Activated T-cell treated with anti-CD3 and anti-CD28 coated beads, Interleukin-2, amount 50 U/mL, for 4 hours (primary cell): Measurements from ENCODE around the gene IL34. TPM values are rescaled to one million over a fixed set of nuclear protein-coding genes. Genes with fewer than 3 reads are reported as not detected.

Source experiments
- ATAC-seq, 2 donors: fragments of 200-7000 bp; cut with Tn5 transposase; one replicate each; pipeline ENCODE4 v1.10.0; 2021
- DNase-seq: peaks from one replicate; pipeline ENCODE4 v3.0.0-alpha.2; 2020
- H3K27me3 Mint-ChIP-seq: one replicate; pipeline ENCODE4 v1.8.0; 2021; ENCODE audit warnings: low read depth, mixed read lengths
- H3K36me3 Mint-ChIP-seq: one replicate; pipeline ENCODE4 v1.8.0; 2022; ENCODE audit warnings: mixed read lengths; ENCODE audit not compliant: insufficient read depth
- H3K4me1 Mint-ChIP-seq: one replicate; pipeline ENCODE4 v1.8.0; 2021; ENCODE audit warnings: low read depth, mixed read lengths
- H3K4me3 Mint-ChIP-seq: one replicate; pipeline ENCODE4 v1.8.0; 2021; ENCODE audit warnings: mild to moderate bottlenecking, moderate library complexity, mixed read lengths
- H3K9me3 Mint-ChIP-seq: one replicate; pipeline ENCODE4 v1.8.0; 2021; ENCODE audit warnings: mixed read lengths
- total RNA-seq, 3 donors: library from RNA; stranded (reverse); gene quantifications; one replicate each; pipeline ENCODE4 v1.2.1, GENCODE V29; 2021

IL34 gene
- total RNA-seq, 3 donors from 2014 or later, result 0.13 to 0.24 (median 0.13) TPM

DNA sequence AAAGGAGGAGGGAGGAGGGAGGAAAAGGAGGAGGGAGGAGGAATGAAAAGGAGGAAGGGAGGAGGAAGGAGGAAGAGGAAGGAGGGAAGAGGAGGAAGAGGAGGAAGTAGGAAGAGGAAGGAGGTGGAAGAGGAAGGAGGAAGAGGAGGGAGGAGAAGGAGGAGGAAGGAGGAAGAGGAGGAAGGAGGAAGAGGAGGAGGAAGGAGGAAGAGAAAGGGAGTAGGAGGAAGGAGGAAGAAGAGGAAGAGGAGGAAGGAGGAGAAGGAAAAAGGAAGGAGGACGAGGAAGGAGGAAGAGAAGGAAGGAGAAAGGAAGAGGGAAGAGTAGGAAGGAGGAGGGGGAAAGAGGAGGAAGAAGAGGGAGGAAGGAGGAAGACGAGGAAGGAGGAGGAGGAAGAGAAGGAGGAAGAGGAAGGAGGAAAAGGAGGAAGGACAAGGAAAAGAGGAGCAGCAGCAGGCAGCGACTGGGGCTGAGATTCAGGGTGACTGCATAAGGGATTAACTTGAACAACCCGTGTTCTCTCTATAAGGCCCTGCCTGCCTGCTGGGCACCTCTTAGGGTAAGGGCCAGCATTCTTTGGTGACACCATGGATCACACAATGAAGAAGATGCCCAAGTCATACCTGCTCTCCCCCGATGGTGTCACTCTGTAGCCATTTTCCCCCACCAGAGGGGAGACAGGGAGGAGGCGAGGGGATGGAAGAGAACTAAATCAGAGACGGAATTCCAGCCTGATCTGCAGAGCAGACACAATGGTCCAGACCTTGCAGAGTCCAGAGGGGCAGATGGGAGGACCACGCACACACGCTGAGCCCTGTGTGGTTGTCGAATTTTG is 1.4 kb upstream of the IL34 start:
- Mint-ChIP-seq H3K4me3 (no peak overlapping the region), H3K4me1 (no peaks in the 10 kb centered on the region), H3K9me3 (no peaks in the 10 kb centered on the region), H3K36me3 (no peaks in the 10 kb centered on the region), H3K27me3 (no peaks in the 10 kb centered on the region)
- no peak for ATAC-seq
- no peak for DNase-seq

DNA sequence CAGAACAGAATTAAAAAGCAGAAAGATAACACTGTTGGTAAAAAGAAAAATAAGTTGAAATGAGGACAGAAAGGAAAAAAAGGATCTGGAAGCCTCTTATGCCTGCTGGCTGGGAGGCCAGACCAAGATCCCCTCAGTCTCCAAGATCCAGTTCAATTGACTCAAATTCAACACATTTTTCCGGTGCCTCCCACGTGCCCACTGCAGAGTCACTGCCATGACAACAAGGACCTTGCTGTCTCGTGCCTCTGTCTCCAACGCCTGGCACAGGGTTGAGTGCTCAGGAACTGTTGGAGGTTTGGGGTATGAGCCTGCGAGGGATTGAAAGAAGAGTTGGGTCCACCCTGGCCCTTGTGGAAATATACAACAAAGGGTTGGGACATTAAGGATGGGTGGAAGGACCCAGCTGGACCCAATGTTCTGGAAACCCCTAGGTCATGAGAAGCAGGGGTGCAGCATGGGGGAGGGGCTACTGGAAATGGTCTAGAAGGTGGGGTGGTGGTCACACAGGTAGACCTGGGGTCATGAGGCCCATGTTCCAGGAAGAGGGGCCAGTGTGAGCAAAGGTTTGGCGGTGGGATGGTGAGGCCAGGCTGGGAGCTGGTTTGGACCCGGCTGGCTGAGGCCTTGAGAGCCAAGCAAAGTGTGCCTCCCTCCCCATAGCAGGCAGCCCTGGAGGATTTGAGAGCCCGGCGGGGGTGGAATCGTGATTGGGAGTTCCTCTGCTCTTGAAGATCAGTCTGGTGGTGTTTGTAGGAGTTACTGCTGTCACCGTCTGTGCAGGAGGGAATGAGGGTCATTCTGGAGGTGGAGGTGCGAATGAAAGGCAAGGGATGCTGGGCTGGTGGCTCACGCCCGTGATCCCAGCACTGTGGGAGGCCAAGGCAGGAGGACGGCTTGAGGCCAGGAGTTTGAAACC is 1.3 kb downstream of the IL34 start:
- DNase-seq (no peak), ATAC-seq (no peak)
- H3K4me3 Mint-ChIP-seq, result no peak overlapping the region
- no peaks in the 10 kb centered on the region for H3K9me3 Mint-ChIP-seq
- H3K36me3 Mint-ChIP-seq, result no peaks in the 10 kb centered on the region
- no peaks in the 10 kb centered on the region for H3K27me3 Mint-ChIP-seq
- H3K4me1 Mint-ChIP-seq, result no peaks in the 10 kb centered on the region

DNA sequence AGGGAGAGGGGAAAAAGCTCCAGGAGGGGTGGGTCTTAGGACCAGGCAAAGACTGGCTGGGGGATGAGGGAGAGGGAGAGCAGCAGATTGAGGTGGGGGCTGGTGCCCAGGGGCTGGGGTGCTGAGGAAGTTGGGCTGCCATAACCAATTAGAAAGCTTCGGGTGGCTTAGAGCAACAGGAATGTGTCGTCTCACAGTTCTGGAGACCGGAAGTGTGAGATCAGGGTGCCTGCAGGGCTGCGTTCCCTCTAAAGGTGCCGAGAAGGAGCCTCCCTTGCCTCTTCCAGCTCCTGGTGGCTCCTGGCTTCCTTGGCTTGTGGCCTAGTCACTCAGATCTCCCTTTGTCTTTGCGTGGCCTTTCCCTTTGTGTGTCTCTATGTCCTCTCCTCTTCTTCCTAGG is 2.2 kb downstream of the IL34 start:
- Mint-ChIP-seq H3K4me1 (peaks cover under 1% of the 10 kb centered on the region), H3K9me3 (no peaks in the 10 kb centered on the region), H3K36me3 (no peaks in the 10 kb centered on the region), H3K27me3 (no peaks in the 10 kb centered on the region), H3K4me3 (no peak overlapping the region)
- no peak for DNase-seq
- ATAC-seq, result no peak

DNA sequence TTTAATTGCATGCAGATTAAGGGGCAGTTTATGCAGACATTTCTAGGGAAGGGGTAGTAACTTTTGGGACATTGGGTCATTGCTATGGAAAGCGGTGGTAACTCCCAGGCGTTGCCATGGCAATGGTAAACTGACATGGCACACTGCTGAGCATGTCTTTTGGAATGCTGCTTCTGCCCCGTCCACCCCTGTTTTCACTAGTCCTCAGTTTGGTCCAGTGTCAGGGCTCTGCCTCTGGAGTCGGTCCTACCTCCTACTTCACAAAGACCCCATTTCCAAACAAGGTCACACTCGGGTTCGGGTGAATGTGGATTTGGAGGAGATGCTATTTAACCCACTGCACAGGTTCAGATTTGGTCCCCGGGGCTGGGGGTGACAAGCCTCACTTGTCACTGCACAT is 2.9 kb downstream of the IL34 start:
- no peak overlapping the region for H3K4me3 Mint-ChIP-seq
- no peak for ATAC-seq

DNA sequence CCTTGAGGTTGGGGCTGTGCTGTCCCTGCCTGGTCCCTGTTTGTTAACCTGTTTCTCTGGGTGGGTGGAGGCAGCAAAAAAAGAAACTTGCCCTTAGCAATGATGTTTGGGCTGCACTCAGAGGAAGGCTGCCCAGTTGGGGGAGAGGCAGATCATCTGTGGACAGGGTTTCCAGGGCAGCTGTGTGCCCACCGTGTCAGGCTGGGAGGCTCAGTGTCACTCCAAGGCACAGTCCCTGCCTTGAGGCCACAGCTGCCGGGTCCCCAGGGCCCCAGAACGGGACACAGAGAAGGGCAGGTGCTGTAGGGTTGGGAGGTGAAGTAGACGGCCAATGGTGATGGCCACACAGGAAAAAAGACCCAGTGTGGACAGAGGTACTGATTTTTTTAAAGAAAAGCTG is 3.9 kb downstream of the IL34 start:
- no peaks in the 10 kb centered on the region for H3K9me3 Mint-ChIP-seq

More for the DNA sequence above, 2.9 kb downstream of the IL34 start:
- Mint-ChIP-seq H3K27me3 (no peaks in the 10 kb centered on the region), H3K9me3 (no peaks in the 10 kb centered on the region), H3K4me1 (peaks cover 4% of the 10 kb centered on the region), H3K36me3 (no peaks in the 10 kb centered on the region)
- DNase-seq, result no peak

DNA sequence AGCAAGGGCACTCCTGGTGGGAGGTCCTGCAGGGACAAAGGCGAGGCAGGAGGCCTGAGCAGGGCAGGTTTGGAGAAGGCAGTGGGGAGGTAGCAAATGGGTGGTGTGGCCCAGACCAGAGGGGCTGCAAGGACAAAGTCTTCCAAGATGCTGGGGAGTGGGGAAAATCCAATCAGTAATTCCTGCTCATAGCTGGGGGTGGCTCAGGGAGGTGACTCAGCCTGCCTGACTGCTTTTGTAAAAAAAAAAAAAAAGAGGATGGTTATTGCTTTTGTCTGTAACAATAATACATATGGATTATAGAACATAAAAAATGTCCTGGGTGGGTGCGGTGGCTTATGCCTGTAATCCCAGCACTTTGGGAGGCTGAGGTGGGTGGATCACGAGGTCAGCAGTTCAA is 5.2 kb downstream of the IL34 start:
- H3K36me3 Mint-ChIP-seq, result no peaks in the 10 kb centered on the region
- H3K4me3 Mint-ChIP-seq, result no peak overlapping the region
- peaks cover 4% of the 10 kb centered on the region for H3K4me1 Mint-ChIP-seq

More for the DNA sequence above, 3.9 kb downstream of the IL34 start:
- no peak overlapping the region for H3K4me3 Mint-ChIP-seq
- peaks cover 4% of the 10 kb centered on the region for H3K4me1 Mint-ChIP-seq
- no peaks in the 10 kb centered on the region for H3K36me3 Mint-ChIP-seq
- no peak for ATAC-seq
- no peak for DNase-seq
- H3K27me3 Mint-ChIP-seq, result no peaks in the 10 kb centered on the region

DNA sequence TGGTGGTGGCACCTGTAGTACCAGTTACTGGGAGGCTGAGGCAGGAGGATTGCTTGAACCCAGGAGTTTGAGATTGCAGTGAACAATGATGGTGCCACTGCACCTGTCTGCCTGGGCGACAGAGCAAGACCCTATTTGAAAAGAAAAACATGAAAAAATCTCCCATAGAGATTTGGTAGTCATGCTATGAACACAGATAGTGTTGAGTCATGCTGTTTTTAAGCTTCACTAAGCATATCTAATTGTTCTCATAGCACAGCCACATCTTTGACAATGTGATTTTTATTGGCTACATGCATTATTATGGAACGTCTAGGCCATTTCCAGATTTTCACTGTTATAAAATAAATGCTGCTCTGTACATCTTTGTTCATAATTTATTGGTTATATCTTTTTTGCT is 6.0 kb downstream of the IL34 start:
- H3K27me3 Mint-ChIP-seq, result no peaks in the 10 kb centered on the region
- no peaks in the 10 kb centered on the region for H3K9me3 Mint-ChIP-seq
- ATAC-seq (no peak), DNase-seq (no peak)
- no peaks in the 10 kb centered on the region for H3K36me3 Mint-ChIP-seq
- peaks cover 4% of the 10 kb centered on the region for H3K4me1 Mint-ChIP-seq
- H3K4me3 Mint-ChIP-seq, result no peak overlapping the region

More for the DNA sequence above, 5.2 kb downstream of the IL34 start:
- no peaks in the 10 kb centered on the region for H3K27me3 Mint-ChIP-seq
- ATAC-seq, result no peak
- DNase-seq, result no peak
- no peaks in the 10 kb centered on the region for H3K9me3 Mint-ChIP-seq

DNA sequence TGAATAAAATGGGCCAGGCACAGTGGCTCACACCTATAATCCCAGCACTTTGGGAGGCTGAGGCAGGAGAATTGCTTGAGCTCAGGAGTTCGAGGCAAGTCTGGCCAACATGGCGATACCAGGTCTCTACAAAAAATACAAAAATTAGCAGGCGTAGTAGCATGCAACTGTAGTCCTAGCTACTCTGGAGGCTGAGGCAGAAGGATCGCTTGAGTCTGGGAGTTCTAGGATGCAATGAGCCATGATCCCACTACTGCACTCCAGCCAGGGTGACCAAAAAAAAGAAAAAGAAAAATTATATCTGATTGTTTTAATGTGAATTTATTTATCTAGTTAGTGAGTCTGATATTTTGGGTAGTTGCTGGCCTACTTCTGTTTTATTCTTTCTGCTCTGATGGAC is 7.0 kb downstream of the IL34 start:
- H3K4me3 Mint-ChIP-seq, result no peak overlapping the region
- DNase-seq (no peak), ATAC-seq (no peak)
- no peaks in the 10 kb centered on the region for H3K27me3 Mint-ChIP-seq
- no peaks in the 10 kb centered on the region for H3K36me3 Mint-ChIP-seq
- peaks cover 4% of the 10 kb centered on the region for H3K4me1 Mint-ChIP-seq
- no peaks in the 10 kb centered on the region for H3K9me3 Mint-ChIP-seq

DNA sequence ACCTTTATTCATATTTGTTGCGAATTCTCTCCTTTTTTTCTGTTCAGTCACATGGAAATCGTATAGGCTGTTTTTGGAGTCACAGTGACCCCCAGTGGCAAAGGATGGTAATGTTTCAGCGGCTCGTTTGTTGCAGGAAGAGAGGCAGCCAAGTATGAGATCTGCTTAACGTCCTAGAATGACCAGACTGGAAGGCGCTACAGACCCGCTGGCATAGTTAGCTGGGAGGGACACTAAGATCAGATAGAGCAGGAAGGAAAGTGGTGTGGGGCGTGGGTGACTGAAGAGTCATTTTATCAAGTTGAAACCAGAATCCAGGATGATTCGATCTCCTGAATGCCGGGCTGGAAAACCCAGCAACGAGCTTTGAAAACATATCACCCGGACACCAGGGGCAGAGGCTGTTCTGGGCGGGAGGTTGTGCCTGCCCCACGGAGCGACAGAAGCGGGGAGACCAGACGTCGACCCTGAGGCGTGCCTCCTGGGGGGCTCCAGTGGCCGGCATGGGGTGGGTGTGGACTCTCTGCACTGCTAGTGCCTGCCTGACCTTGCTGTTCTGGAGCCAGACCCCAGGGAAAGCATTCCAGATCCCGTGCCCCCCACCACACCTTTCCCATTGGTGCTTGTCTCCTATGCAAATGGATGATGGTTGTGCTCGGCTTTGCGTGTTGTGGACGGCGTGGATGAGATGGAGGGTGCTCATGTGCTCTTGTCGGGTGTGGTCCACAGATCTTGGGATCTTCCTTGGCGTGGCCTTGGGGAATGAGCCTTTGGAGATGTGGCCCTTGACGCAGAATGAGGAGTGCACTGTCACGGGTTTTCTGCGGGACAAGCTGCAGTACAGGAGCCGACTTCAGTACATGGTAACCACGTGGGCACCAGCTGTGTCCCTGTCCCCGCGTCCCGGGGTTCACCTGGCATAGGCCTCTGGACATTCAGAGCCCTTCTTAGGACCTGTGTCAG is 7.7 kb downstream of the IL34 start:
- H3K4me3 Mint-ChIP-seq, result peak overlapping the region; percentile 24
- peak; percentile 73 for DNase-seq
- no peaks in the 10 kb centered on the region for H3K36me3 Mint-ChIP-seq
- no peaks in the 10 kb centered on the region for H3K9me3 Mint-ChIP-seq
- H3K4me1 Mint-ChIP-seq, result peaks cover 4% of the 10 kb centered on the region
- H3K27me3 Mint-ChIP-seq, result no peaks in the 10 kb centered on the region
- ATAC-seq, result peak; percentile 75 to 77

DNA sequence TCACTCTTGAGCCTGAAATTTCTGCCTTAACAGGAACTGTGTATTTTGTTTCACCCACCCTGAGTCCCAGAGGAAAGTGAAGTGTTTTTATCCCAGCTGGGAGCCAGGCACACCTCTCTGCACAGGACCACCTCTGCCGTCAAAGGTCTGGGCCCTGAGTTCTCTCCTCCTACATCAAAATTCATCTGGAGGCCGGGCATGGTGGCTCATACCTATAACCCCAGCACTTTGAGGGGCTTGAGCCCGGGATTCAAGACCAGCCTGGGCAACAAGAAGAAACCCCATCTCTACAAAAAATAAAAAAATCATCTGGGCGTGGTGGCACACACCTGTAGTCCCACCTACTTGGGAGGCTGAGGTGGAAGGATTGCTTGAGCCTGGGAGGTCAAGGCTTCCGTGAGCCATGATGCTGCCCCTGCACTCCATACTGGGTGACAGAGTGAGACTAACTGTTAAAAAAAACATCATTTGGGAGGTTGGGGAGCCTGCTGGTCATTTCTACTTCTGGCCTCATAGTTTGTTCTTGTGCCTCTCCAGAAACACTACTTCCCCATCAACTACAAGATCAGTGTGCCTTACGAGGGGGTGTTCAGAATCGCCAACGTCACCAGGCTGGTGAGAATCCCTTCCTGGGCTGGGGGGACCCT is 9.8 kb downstream of the IL34 start:
- no peak overlapping the region for H3K4me3 Mint-ChIP-seq
- ATAC-seq (no peak), DNase-seq (no peak)
- no peaks in the 10 kb centered on the region for H3K27me3 Mint-ChIP-seq
- H3K9me3 Mint-ChIP-seq, result no peaks in the 10 kb centered on the region
- no peaks in the 10 kb centered on the region for H3K36me3 Mint-ChIP-seq
- peaks cover 4% of the 10 kb centered on the region for H3K4me1 Mint-ChIP-seq

DNA sequence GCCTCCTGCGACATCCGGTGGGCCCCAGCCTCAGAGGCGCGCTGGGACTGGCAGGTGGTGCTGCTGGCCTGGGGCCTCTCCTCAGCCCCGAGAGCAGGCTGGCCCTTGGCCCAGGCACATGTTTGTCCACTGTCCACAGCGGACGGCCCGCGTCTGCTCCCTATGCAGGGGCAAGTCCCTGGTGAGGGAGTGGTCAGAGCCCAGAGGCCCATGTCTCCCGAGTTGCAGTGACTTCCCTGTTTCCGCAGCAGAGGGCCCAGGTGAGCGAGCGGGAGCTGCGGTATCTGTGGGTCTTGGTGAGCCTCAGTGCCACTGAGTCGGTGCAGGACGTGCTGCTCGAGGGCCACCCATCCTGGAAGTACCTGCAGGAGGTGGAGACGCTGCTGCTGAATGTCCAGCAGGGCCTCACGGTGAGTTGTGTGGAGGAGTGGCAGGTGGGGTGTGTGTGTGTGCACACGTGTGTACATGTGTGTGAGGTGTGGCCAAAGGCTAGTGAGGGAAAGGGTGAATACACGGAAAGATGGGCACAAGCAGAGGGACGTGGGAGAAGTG is 10.4 kb downstream of the IL34 start:
- ATAC-seq, result no peak
- Mint-ChIP-seq H3K9me3 (no peaks in the 10 kb centered on the region), H3K27me3 (no peaks in the 10 kb centered on the region)

DNA sequence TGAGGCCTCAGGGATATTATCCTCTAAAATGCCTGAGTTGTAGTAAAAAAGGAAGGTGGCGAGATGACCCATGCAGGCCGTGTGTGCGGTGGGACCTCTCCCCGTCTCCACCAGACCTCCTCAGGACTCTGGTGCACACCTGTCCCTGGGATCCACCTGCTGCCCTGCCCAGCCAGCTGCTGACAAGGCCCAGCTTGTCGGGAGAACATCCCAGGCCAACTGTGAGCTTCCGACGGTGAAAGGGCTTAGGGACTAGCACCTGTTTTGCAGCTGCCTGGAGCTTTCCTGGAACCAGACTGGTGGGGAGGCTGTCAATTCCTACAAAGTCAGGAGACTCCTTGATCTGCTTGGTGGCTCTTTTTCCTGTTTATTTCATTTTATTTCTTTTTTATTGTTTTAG is 11.6 kb downstream of the IL34 start:
- no peak for DNase-seq
- Mint-ChIP-seq H3K36me3 (no peaks in the 10 kb centered on the region), H3K4me3 (no peak overlapping the region), H3K27me3 (no peaks in the 10 kb centered on the region), H3K9me3 (no peaks in the 10 kb centered on the region), H3K4me1 (peaks cover 4% of the 10 kb centered on the region)
- no peak for ATAC-seq

More for the DNA sequence above, 10.4 kb downstream of the IL34 start:
- Mint-ChIP-seq H3K4me3 (no peak overlapping the region), H3K4me1 (peaks cover 4% of the 10 kb centered on the region), H3K36me3 (no peaks in the 10 kb centered on the region)
- DNase-seq, result no peak

DNA sequence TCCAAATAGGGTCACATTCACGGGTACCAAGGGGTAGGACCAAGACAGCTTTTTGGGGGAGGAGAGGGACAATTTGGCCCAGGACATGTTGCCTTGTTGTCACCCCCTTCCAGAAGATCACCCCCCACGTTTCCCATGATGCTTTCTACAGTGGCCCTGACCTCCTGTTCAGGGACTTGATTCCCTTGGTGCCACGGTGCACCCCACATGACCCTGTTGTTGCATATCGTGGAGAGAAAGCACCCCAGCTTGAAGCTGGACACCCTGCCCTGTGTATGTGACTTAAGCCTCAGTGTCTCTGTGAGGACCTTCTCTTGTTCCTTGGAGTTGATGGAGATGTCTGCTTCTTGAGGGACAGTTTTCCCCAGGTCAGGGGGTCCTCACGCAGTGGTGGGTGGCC is 12.6 kb downstream of the IL34 start:
- no peak for ATAC-seq
- Mint-ChIP-seq H3K4me1 (peaks cover 1% of the 10 kb centered on the region), H3K36me3 (no peaks in the 10 kb centered on the region), H3K27me3 (no peaks in the 10 kb centered on the region), H3K9me3 (no peaks in the 10 kb centered on the region), H3K4me3 (no peak overlapping the region)
- DNase-seq, result no peak
